Left lung (tissue), 10 donors: ENCODE data around the gene UBAC2. TPM values are rescaled to one million over a fixed set of nuclear protein-coding genes. Genes with fewer than 3 reads are reported as not detected.

Source experiments
- ATAC-seq: fragments of 200-7000 bp; cut with Tn5 transposase; one replicate; pipeline ENCODE4 v1.9.1; 2020; ENCODE audit warnings: moderate library complexity
- DNase-seq, 4 donors: peaks; one replicate each; pipeline ENCODE4 v3.0.0-alpha.2; 2013 to 2020
- H3K27ac ChIP-seq, 2 donors: fragments of 200-600 bp; sonication (generic) in 1 of 2; one replicate each; pipeline versions ENCODE4 v1.5.0 to v1.8.0; 2020 to 2021
- H3K27me3 ChIP-seq, 2 donors: fragments of 200-600 bp; sonication (generic) in 1 of 2; one replicate each; pipeline versions ENCODE4 v1.5.0 to v1.8.0; 2020 to 2021
- H3K36me3 ChIP-seq, 2 donors: fragments of 200-600 bp; sonication (generic) in 1 of 2; one replicate each; pipeline versions ENCODE4 v1.5.0 to v1.8.0; 2020 to 2021
- H3K4me1 ChIP-seq, 2 donors: fragments of 200-600 bp; one replicate each; pipeline ENCODE4 v1.8.0; 2021
- H3K4me3 ChIP-seq, 2 donors: fragments of 200-600 bp; sonication (generic) in 1 of 2; one replicate each; pipeline versions ENCODE4 v1.5.0 to v1.8.0; 2020 to 2021; ENCODE audit warnings: mild to moderate bottlenecking in 1 of 2
- H3K9me3 ChIP-seq, 2 donors: fragments of 200-600 bp; sonication (generic) in 1 of 2; one replicate each; pipeline versions ENCODE4 v1.5.0 to v1.8.0; 2020 to 2021
- intact Hi-C, 2 donors: fragments of 100-400 bp; cut with DNase I; formaldehyde crosslinking; loops; one replicate each; pipeline versions ENCODE4 v1.11.2 to v1.14.2; 2022
- polyA plus RNA-seq, 6 donors: library from polyadenylated mRNA; unstranded; fragments of 120-200 nt; gene quantifications; one replicate each; pipeline ENCODE4 v1.2.1, GENCODE V29; 2013; ENCODE audit not compliant: insufficient read length in 6 of 6
- total RNA-seq, 2 donors: library from RNA; stranded (reverse); fragmentation: NEBNext Ultra II Directional; extraction: Animal tissue kit (Norgen Biotek cat#: 25700); gene quantifications; one replicate each; pipeline ENCODE4 v1.2.1, GENCODE V29; 2021
- TF ChIP-seq, protein P1 (sequence below), 2 donors: fragments of 200-600 bp; sonication (generic) in 1 of 2; IDR thresholded peaks; one replicate each; pipeline versions ENCODE4 v1.5.0 to v1.8.0; 2021; ENCODE audit warnings: antibody characterized with exemption in 2 of 2
- donor health status: DM: no; HTN: yes; CAD: no.
- donor health status: DM: no; HTN: no; CAD: no.

The UBAC2 gene
- total and polyA plus RNA-seq, 8 donors, result 56.1 to 71.6 (median 66.4) TPM

DNA sequence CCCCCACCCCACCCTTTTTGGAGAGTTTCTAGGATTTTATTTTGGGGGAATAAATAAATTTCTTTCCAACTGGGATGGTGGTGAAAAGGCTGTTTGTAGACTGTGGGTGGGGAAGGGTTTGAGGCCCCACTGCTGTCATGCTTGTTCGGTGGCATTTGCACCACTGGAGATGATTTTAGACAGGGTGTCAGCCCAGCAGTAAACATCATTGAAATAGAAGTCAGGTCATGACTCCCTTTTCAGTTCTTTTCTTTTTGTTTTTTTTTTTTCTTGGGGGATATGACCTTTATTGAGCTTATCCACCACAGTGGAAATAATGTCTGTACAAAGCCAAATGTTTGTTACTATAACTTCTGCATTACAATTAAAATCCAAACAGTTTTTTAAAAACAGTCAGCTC, 14.1 kb downstream of the UBAC2 start:
- intact Hi-C loops, result no loop called here
- DNase-seq (no peak), ATAC-seq (no peak)
- no peak overlapping the region for H3K4me3 ChIP-seq
- TF ChIP-seq, protein P1, sequence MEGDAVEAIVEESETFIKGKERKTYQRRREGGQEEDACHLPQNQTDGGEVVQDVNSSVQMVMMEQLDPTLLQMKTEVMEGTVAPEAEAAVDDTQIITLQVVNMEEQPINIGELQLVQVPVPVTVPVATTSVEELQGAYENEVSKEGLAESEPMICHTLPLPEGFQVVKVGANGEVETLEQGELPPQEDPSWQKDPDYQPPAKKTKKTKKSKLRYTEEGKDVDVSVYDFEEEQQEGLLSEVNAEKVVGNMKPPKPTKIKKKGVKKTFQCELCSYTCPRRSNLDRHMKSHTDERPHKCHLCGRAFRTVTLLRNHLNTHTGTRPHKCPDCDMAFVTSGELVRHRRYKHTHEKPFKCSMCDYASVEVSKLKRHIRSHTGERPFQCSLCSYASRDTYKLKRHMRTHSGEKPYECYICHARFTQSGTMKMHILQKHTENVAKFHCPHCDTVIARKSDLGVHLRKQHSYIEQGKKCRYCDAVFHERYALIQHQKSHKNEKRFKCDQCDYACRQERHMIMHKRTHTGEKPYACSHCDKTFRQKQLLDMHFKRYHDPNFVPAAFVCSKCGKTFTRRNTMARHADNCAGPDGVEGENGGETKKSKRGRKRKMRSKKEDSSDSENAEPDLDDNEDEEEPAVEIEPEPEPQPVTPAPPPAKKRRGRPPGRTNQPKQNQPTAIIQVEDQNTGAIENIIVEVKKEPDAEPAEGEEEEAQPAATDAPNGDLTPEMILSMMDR (IDR thresholded peaks at IDR 0.05), result no peak
- H3K27ac ChIP-seq, result peak overlapping the region in 1 of 2 donors; percentile 53
- H3K36me3 ChIP-seq, result peaks cover 0 to 3% of the 10 kb centered on the region in 2 donors
- peaks cover 12 to 33% of the 10 kb centered on the region in 2 donors for H3K4me1 ChIP-seq
- no peaks in the 10 kb centered on the region for H3K27me3 ChIP-seq
- H3K9me3 ChIP-seq, result no peaks in the 10 kb centered on the region

DNA sequence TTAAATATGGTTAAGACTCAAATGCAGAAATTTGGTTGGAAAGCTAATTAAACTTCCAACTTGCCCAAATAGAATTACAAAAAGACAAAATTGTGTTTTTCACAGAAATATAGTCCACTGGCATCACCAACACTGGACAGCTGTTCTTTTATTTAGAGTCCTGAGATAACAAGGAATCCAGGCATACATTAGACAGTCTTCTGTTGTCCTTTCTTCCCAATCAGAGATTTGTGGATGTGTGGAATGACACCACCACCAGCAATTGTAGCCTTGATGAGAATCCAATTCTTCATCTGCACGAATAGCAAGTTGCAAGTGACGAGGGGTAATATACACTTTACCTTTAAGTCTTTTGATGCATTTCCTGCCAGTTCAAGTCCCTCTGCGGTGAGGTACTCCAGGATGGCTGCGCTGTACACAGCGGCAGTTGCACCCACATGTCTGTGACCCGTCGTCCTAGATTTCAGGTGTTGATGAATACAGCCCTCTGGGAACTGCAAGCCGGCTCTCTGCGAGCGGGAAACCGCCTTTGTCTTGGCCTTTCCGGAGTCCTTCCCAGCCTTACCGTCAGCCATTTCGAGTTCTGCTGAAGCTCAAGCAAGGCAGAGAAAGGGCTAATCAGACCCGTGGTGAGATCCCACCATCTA, 14.7 kb downstream of the UBAC2 start:
- Histone ChIP-seq H3K27me3 (no peaks in the 10 kb centered on the region), H3K9me3 (no peaks in the 10 kb centered on the region), H3K36me3 (peaks cover 0 to 3% of the 10 kb centered on the region in 2 donors), H3K4me1 (peaks cover 12 to 38% of the 10 kb centered on the region in 2 donors), H3K27ac (peak overlapping the region in 1 of 2 donors; percentile 53), H3K4me3 (no peak overlapping the region)
- TF ChIP-seq, protein P1 (IDR thresholded peaks at IDR 0.05), result no peak
- no peak for ATAC-seq
- DNase-seq, result no peak
- intact Hi-C loops, result no loop called here

DNA sequence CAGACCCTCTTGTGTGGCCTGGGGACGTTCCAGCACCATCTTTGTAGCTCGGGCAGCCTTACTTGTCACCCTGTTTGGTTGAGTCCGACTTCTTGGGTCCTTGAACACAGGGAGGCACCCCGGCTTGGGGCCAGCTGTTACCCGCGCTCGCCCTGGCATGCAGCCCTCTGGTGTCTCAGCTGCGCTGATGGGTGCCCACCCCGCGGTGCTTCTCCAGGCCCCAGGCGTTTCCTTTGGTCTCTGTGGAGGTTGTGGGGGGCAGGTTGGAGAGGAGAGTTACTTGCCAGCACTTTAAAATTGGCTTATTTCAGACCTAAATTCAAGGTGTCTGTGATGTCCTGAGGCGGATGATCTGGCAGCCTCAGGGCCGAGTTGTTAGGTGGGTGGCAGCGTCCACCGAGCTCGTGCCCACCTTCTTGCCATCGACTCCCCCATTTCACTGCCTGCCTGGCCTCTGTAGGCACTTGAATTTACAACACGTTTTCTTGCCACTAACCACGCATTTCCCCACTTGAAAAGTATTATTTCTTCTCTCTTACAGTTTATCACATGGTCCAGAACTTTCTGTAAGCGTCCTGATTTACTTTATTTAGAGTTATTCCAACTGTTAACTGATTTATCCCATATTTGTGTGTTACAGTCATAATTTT, 16.9 kb downstream of the UBAC2 start:
- TF ChIP-seq, protein P1 (IDR thresholded peaks at IDR 0.05), result no peak
- no peak overlapping the region for H3K4me3 ChIP-seq
- no peaks in the 10 kb centered on the region for H3K27me3 ChIP-seq
- H3K9me3 ChIP-seq, result no peaks in the 10 kb centered on the region
- no peak overlapping the region for H3K27ac ChIP-seq
- intact Hi-C loops, result no loop called here
- peaks cover 12 to 48% of the 10 kb centered on the region in 2 donors for H3K4me1 ChIP-seq
- ATAC-seq (no peak), DNase-seq (peak in 1 of 4 donors; percentile 77)
- peaks cover 0 to 3% of the 10 kb centered on the region in 2 donors for H3K36me3 ChIP-seq

DNA sequence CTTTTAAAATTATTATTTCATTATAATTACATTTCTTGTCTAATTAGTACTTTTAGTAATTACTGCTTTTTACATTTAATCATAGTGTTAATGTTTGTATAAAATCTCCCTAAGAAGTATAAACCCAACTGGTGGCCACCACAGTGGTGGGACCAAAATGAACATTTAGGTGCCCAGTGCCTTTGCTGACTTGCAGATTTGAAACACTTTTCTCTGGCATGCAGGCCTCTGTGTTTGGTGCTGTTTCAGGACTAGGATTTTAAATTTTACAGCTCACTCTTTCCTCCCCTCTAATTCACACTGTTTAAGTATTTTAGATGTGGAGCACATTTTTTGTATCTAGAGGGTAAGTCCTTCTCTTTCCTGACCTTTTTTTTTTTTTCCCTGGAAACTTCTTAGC, 17.5 kb downstream of the UBAC2 start:
- H3K36me3 ChIP-seq, result peaks cover 0 to 3% of the 10 kb centered on the region in 2 donors
- no peak for DNase-seq
- no peak overlapping the region for H3K27ac ChIP-seq
- no peaks in the 10 kb centered on the region for H3K9me3 ChIP-seq
- intact Hi-C loops, result no loop called here
- TF ChIP-seq, protein P1 (IDR thresholded peaks at IDR 0.05), result no peak
- peak; percentile 26 for ATAC-seq
- H3K4me1 ChIP-seq, result peaks cover 12 to 50% of the 10 kb centered on the region in 2 donors
- H3K4me3 ChIP-seq, result no peak overlapping the region
- H3K27me3 ChIP-seq, result no peaks in the 10 kb centered on the region

DNA sequence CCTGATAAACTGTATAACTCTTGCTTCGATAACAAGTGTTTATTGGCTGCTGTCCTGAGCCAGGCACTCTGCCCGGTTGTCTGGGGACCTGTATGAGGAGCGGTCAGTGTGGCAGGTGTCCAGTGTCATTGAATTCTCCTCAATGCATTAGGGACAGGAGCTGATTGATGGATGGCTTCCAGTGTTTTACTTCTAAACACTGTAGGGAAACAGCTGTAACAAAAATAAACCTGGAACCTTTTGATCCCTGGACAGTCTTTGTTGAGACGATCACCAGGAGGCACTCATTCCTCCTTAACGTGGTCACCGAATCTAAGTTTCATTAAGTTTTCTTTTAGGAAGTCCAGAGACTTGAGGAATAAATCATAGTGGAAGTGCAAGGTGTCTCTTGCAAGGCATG, 17.9 kb downstream of the UBAC2 start:
- peak; percentile 83 for ATAC-seq
- no peak overlapping the region for H3K4me3 ChIP-seq
- peak in 1 of 4 donors; percentile 51 for DNase-seq

More for the DNA sequence above, 17.9 kb downstream of the UBAC2 start:
- Histone ChIP-seq H3K36me3 (peaks cover 0 to 3% of the 10 kb centered on the region in 2 donors), H3K4me1 (peaks cover 12 to 52% of the 10 kb centered on the region in 2 donors), H3K9me3 (no peaks in the 10 kb centered on the region), H3K27ac (no peak overlapping the region), H3K27me3 (no peaks in the 10 kb centered on the region)
- TF ChIP-seq, protein P1 (IDR thresholded peaks at IDR 0.05), result no peak
- intact Hi-C loops, result no loop called here
